Stimulated activated CD4-positive, alpha-beta T cell treated with anti-CD3 and anti-CD28 coated beads, TNF-alpha, amount 100 ng/mL, for 48 hours (primary cell): ENCODE measurements around the gene KLHDC2.
"Not testable (repeated sequence)": the region's sequence is repeated elsewhere in the genome, so short reads cannot be mapped to it uniquely, and the experiment has no call there.

Experiments
- DNase-seq, 3 donors: peaks; one replicate each; pipeline ENCODE4 v3.0.0-alpha.2; 2020; ENCODE audit warnings: low read depth in 3 of 3

KLHDC2 gene

DNA sequence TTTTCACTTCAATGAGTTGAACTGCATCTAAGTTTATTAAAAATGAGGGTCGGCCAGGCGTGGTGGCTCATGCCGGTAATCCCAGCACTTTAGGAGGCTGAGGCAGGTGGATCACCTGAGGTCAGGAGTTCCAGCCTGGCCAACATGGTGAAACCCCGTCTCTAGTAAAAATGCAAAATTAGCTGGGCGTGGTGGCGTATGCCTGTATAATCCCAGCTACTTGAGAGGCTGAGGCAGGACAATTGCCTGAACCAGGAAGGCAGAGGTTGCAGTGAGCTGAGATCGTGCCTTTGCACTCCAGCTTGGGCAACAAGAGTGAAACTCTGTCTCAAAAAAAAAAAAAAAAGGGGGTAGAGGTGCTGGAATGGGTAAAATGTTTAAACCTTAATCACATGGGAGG lies 13.1 kb downstream of the KLHDC2 start:
- not testable (repeated sequence) for DNase-seq

DNA sequence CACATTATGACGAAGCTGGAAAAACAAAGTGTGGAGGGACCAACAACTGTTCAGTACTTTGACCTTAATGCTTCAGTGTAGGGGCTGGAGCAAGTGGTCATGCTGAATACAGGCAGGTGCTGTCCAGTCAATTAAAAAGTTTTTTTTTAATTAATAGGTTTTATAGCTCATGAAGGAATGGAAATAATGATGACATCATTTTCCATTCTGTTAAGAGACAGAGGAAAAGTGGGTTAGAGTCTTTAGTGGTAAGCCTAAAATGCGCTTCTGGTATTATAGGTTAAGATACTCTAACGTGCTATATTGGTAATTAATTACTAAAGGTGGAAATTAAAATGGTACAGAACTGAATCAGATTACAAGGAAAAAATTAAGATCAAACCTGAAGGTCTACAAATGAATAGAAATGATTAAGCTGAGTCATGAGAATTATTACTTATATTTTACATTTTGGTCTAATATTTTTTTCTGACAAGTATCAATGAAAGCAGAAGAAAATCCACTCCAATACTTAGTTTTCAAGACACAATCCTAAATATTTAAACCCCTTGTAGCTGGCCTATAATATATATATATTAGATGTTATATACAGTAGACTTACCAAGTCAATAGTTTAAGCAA lies 15.6 kb downstream of the KLHDC2 start:
- DNase-seq, result no peak

DNA sequence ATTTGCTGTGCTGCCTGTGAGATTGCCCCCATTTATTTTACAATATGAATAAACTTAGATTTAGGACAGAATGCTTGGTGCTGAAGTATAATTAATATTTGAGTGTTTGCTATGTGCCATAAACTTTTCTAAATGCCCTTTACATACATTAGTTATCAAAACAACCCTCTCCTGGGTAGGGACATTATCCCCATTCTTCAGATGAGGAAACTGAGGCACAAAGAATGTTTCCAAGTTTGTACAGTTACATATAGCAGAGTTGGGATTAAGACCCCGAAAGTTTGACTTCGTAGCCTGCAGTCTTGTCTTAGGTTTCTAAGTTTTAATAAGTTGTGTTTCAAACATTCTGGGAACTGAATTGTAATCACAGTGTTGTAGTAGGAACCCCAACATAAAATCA lies 18.4 kb downstream of the KLHDC2 start:
- DNase-seq, result no peak

DNA sequence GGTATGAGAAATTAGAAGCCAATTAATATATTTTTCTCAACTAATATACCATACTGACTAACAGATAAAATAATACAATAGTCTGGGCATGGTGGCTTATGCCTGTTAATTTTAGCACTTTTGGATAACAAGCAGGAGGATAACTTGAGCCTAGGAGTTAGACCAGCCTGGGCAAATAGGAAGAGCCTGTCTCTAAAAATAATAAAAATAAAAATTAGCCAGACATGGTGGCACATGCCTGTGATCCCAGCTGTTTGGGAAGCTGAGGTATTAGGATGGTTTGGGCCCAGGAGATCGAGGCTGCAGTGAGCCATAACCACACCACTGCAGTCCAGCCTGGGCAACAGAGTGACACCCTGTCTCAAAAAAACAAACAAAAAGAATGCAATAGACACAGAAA lies 24.7 kb downstream of the KLHDC2 start:
- no peak for DNase-seq

DNA sequence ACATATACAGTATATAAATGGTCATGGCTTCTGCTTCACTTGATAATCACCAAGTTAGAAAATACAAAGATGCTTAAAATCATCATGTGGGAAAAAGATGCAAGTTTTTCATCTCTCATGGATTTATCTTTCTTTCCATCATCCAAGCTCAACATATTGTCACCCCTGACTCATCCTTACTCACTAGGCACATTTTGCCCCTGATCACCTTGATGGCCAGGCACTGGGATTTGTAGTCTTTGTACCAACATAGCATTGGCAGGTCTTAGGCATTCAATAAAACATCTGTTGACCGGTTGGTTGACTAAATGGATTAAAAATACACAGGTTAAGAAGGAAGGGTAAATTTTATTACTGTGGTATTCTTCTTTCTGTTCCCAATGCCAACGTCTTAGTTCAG lies 28.1 kb downstream of the KLHDC2 start:
- DNase-seq, result no peak

DNA sequence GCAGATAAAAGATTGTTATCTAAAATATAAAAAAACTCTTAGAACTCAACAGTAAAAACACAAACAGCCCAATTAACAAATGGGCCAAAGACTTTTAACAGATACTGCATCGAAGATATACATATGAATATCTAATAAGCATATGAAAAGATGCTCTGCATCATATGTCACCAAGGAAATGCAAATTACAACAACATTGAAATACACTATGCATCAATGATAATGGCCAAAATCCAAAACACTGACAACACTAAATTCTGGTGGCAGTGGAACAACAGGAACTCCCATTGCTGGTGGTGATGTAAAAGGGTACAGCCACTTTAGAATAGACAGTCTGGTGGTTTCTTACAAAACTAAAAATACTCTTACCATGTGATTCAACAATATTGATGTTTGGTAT lies 40.8 kb downstream of the KLHDC2 start:
- DNase-seq, result no peak

DNA sequence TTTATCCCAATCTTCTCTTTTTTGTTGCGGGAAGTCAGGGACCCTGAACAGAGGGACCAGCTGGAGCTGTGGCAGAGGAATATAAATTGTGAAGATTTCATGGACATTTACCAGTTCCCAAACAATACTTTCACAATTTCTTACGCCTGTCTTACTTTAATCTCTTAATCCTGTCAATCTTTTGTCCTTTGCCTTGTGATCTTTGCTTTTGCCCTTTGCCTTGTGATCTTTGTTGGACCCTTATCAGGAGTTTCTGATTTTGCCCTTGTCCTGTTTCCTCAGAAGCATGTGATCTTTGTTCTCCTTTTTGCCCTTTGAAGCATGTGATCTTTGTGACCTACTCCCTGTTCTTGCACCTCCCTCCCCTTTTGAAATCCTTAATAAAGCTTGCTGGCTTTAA lies 48.2 kb downstream of the KLHDC2 start:
- not testable (repeated sequence) for DNase-seq

DNA sequence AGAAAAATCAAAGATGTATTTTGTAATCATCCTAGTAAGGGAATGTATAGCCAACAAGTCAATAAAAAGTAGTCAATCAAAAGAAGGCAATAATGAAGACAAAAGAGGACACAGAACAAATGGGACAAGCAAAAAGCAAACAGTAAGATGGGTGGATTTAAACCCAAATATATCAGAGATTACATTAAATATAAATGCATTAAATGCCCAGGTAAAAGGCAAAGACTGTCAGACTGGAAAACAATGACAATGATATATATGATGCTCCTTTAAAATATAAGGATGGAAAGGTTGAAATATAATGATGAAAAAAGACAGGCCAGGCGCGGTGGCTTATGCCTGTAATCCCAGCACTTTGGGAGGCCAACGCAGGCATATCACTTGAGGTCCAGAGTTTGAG lies 48.9 kb downstream of the KLHDC2 start:
- DNase-seq, result no peak

DNA sequence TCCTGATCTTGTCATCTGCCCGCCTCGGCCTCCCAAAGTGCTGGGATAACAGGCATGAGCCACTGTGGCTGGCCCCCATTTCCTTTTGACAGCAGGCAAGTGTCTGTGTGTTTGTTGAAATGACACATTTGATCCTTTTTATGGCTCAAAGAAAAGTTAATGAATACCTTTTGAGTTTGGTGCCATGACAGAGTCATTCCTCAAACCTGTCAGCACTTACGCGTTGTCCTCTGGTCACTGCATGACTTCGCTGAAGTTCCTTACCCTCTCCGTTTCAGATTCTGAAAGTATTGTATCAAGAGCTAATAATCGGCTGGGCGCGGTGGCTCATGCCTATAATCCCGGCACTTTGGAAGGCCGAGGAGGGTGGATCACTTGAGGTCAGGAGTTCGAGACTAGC lies 52.2 kb downstream of the KLHDC2 start:
- no peak for DNase-seq

DNA sequence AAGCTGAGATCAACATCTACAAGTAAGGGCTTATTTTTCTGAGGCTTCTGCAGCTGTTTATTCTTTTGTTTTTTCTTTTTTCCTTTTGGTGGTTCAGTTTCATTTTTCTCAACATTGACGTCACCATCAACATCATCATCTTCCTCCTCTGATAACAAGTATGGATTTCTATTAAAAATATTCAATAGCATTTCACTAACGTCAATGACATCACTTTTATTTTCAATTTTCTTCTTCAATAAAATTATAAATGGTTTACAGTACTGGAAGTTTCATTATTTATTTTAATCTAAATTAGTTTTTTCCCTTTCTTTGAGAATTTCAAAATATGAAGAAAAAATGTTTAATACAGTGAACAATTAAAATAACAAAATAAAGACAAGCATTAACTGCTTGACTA lies 60.7 kb downstream of the KLHDC2 start:
- DNase-seq, result no peak
